C4-2B (cell line): ENCODE results near the gene RAB4A.

Experiments used
- ZFX ChIP-seq: fragments of 450-650 bp; IDR thresholded peaks from 2 replicates; pipeline ENCODE4 v1.6.1; 2017
- TF ChIP-seq, protein P1 (sequence below): fragments of 450-650 bp; conservative IDR thresholded peaks from 2 replicates; pipeline ENCODE4 v1.5.1; 2017; ENCODE audit warnings: mild to moderate bottlenecking

GRCh38 chr1:229234870-229235472, 35.9 kb upstream of the RAB4A start:
- TF ChIP-seq, protein P1, sequence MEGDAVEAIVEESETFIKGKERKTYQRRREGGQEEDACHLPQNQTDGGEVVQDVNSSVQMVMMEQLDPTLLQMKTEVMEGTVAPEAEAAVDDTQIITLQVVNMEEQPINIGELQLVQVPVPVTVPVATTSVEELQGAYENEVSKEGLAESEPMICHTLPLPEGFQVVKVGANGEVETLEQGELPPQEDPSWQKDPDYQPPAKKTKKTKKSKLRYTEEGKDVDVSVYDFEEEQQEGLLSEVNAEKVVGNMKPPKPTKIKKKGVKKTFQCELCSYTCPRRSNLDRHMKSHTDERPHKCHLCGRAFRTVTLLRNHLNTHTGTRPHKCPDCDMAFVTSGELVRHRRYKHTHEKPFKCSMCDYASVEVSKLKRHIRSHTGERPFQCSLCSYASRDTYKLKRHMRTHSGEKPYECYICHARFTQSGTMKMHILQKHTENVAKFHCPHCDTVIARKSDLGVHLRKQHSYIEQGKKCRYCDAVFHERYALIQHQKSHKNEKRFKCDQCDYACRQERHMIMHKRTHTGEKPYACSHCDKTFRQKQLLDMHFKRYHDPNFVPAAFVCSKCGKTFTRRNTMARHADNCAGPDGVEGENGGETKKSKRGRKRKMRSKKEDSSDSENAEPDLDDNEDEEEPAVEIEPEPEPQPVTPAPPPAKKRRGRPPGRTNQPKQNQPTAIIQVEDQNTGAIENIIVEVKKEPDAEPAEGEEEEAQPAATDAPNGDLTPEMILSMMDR: no peak
- no peak for TF ChIP-seq ZFX
